ENCODE data around the gene AUNIP.

The AUNIP gene

DNA sequence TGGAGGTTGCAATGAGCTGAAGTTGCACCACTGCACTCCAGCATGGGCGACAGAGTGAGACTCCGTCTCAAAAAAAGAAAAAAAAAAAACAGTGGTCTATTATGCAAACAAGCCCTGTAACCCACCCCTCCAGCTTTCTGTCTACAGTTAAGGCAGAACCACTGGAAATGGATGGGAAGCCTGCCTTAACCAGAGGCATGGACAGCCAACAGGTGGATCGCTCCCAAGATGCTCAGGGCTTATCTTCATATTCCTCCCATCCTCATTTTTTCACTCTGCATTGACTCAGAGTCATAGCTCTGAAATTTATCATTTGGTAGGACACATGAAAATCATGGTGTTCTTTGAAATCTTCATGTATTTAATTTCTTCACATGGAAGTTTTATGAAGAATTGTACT, 30.8 kb downstream of the AUNIP start:
- DNase-seq (ENCODE audit: low spot score) = no peak

DNA sequence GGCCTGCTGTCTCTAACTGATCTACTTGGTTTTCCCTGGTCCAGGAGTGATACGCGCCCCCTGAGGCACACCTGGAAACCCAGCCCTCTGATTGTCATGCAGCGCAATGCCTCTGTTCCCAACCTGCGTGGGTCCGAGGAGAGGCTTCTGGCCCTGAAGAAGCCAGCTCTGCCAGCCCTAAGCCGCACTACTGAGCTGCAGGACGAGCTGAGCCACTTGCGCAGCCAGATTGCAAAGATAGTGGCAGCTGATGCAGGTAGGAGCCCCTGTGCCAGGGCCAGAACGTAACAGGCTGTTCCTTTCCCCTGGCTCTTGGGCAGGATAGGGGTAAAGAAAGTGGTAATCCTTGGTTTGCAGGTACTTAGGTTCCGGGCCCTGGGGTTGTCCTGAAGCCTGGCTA, 32.7 kb downstream of the AUNIP start:
- DNase-seq (ENCODE audit: low spot score) = no peak

DNA sequence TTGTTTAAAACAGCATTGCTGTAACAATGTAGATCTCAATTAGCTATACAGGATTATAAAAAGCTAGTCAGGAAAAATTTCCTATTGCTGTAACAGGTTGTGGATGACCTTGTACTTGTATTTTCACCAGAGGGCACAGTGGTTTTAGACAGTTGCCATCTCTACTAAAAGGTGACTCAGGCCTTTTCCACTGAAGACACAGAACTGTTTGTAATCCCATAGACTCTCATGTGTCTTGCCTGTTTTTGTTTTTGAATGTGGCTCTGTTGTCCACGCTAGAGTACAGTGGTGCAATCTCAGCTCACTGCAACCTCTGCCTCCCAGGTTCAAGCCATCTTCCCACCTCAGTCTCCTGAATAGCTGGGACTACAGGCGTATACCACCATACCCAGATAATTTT, 33.7 kb downstream of the AUNIP start:
- DNase-seq (ENCODE audit: low spot score) = no peak

DNA sequence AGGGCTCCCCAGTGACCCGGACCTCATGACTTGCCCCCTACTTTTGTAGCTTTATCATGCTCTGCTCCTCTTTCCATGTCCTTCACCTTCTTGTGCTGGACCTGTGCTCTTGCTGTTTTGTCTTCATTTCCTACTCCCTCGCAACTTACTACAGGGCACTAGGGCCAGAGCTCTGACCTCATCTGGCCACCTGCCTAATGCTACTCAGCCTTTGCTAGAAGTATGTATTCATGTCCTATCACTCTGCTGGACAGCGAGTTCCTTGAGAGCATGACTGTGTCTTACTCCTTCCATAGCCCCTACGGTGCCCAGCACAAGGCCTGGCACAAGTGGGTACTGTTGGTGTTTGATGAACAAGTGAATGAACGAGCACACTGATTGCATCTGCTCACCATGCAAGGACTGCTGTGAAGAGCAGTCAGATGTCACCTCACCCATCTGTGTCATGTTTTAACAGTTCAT, 37.6 kb downstream of the AUNIP start:
- peak; percentile 56 for DNase-seq (ENCODE audit: low spot score)

- DNase-seq (ENCODE audit: low spot score) = no peak
These were observed 38.2 kb downstream of the AUNIP start for GRCh38 chr1:25821112-25821476.

- DNase-seq (ENCODE audit: low spot score) = peak; percentile 89
These were observed 38.8 kb downstream of the AUNIP start for GRCh38 chr1:25820247-25821111.

GRCh38 chr1:25819491-25820246, 39.6 kb downstream of the AUNIP start, which contains the start of gene MTFR1L:
Gene MTFR1L, plus strand, starts transcription at chr1:25819954. Its CDS starts 3,151 bp downstream, at chr1:25823105.
- peak; percentile 94 for DNase-seq (ENCODE audit: low spot score)

DNA sequence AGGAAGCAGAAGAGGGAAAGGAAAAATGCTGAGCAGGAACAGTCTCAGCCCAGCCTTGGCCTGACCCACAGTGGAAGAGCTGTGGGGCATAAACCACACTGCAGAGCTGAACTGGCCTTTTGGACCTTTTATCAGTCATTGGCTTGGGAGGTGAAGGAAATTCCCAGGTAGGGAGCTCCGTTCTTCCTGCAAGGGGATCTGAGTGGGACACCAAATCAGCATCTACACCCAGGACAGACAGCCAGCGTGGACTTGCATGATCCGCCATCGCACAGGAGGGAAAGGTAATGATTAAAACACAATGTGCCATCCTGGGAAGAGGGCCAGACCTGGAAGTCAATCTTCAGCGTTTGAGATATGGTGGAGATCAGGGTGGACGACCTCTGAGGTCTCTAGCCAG, 40.7 kb downstream of the AUNIP start:
- no peak for DNase-seq (ENCODE audit: low spot score)

- DNase-seq (ENCODE audit: low spot score) = no peak
These were observed 41.3 kb downstream of the AUNIP start for GRCh38 chr1:25817840-25818501.

DNA sequence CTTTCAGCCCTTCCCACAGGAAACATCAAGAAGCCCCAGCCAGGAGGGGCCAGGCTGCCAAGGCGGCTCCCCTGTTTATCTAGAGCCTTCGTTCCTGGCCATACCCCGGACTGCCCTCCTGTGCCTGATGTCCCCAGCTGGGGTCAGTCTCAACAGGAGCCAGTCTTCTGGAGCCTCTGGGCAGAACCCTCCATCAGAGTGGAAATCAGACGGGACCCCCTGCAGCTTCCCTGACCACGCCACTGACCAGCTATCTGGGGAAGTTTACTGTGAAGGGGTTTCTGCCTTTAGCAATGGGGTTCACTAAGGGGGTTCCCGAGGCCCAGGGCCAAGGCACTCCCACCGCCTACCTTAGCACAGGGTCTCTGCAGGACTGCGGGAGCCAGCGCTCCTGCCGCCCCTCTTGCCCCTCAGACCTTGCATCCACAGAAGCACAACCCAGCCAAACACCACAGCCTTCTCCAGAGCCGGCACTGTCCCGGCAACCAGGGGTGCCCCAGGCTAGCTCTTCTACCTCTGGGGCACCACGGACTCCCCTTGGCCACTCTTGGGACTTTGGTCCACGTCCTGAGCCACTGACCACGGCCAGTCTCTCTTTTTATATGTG, 43.0 kb downstream of the AUNIP start:
- DNase-seq (ENCODE audit: low spot score) = no peak

DNA sequence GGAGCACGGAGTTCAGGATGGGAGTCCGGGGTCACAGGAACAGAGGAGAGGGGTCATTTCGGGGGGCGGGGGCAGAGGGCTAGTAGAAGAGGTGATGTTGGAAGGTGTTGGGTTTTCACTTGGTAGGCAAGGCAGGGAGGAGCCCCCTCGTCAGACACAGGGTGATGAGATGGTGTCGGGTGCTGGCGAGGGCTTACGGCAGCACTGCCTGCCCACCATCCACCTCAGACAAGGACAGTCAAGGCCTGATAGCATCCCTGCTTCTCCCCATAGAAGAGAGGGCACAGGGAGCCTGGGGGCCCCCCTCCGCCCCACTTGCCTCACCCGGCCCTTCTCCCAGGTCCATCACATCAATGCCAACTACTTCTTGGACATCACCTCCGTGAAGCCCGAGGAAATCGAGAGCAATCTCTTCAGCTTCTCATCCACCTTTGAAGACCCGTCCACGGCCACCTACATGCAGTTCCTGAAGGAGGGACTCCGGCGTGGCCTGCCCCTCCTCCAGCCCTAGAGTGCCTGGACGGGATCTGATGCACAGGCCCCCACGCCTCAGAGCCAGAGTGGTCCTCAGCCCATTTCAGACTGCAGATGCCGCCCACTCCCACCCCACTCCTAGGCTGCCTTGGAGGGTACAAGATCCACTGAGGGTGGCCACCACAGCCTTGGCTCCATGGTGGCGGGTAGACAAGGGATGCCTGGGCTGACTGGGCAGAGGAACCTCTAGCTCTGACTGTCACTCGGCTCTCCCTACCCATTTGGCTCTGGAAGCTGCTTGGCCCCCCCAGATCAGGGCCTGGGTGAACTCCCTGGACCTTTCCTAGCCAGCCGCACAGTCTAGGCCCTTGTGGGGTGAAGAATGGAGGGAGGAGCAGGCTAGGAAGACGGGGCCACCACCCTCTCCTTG, 43.8 kb downstream of the AUNIP start:
- DNase-seq (ENCODE audit: low spot score) = no peak

DNA sequence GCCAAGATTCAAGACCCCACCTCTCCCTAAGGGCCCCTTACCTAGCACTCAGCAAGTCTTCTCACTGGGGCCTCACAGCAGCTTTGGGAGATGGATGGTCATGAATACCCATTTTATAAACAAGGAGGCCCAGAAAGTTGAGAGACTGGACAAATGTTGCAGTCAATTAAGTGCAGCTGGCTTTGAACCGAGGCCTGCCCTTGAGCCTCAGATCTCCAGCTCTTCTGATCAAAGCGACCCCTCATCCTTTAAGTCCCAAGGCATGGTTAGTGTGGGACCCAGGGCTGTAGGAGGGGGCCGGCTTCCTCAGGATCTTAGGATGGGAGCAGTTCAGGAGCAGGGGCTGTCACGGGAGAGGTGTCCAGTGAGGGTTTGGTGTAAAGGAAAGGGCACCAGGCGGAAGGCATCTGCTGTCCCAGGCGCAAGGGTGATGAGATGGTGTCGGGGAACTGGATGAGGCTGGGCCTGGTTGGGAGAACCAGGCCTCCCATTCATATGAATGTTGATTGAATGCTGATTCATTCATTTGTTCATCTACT, 44.6 kb downstream of the AUNIP start:
- DNase-seq (ENCODE audit: low spot score) = no peak

- DNase-seq (ENCODE audit: low spot score) = no peak
These were observed 45.4 kb downstream of the AUNIP start for GRCh38 chr1:25813734-25814471.

- no peak for DNase-seq (ENCODE audit: low spot score)
These were observed 46.1 kb downstream of the AUNIP start for GRCh38 chr1:25813071-25813733.

DNA sequence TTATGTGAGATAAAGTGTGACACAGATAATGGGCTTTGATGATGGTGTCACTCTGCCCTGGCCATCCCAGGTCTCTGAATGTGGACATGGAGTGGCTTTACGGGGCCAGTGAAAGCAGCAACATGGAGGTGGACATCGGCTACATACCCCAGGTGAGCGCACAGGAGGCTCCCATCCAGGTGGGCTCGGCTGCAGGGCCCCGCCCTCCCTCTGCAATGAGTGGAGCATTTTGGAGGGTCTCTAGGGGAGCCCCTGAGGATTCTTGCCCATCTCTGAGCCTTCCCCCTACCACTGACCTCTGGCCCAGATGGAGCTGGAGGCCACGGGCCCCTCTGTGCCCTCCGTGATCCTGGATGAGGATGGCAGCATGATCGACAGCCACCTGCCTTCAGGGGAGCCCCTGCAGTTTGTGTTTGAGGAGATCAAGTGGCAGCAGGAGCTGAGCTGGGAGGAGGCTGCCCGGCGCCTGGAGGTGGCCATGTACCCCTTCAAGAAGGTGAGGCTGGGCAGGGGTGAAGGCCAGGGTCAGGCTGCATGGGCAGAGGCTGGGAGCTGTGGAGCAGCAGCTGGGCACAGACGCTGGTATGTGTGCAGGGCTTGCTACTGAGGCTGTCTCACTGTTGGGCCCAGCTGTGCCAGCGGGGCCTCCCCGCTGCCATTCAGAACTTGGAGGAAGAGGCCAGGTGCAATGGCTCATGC, 47.7 kb downstream of the AUNIP start:
- DNase-seq (ENCODE audit: low spot score) = no peak

- DNase-seq (ENCODE audit: low spot score) = peak; percentile 78
These were observed 48.6 kb downstream of the AUNIP start for GRCh38 chr1:25810341-25811299.

DNA sequence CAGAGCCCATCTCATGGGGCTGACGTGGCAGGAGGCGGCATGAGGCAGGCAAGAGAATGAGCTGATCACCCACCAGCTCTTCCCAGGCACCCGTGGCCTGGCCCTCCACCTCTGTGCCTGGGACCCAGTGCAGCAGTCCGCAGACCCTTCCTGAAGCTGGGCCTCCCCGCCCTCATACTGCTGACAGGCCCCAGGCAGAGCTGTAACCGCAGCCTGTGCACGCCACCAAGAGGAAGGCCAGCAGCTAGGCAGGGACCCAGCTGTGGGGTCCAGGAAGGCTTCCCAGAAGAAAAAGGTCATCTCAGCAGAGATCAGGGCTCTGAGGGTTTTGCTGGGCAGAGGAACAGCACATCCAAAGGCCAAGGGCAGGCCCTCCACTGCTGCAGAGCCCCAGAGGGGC, 49.3 kb downstream of the AUNIP start:
- no peak for DNase-seq (ENCODE audit: low spot score)
